Measurements from ENCODE around the gene STPG1. TPM values are rescaled to one million over a fixed set of nuclear protein-coding genes. Genes with fewer than 3 reads are reported as not detected.
A peak's percentile ranks its signal among the peaks of the same experiment; 100 is the strongest.

STPG1 gene
- total RNA-seq, 1 experiment from 2014 or later: 12.8 TPM

GRCh38 chr1:24415334-24415909 is 1.8 kb upstream of the STPG1 start, which contains the start of gene NIPAL3 (continued):
- TF ChIP-seq ATF3 (CRISPR knock-in tag; conservative IDR thresholded peaks at IDR 0.05) (no peak), ZNF396 (CRISPR knock-in tag; IDR thresholded peaks at IDR 0.05; ENCODE audit: borderline replicate concordance) (no peak), IRF2 (CRISPR knock-in tag; IDR thresholded peaks at IDR 0.05; ENCODE audit: borderline replicate concordance, low read depth) (no peak), TEAD4 (CRISPR knock-in tag; IDR thresholded peaks at IDR 0.05) (no peak), ATF2 (CRISPR knock-in tag; IDR thresholded peaks at IDR 0.05; ENCODE audit: borderline replicate concordance, low read depth) (no peak), NFE2L1 (CRISPR knock-in tag; IDR thresholded peaks at IDR 0.05) (no peak), ERG (CRISPR knock-in tag; IDR thresholded peaks at IDR 0.05) (no peak), GRHL2 (CRISPR knock-in tag; IDR thresholded peaks at IDR 0.05; ENCODE audit: insufficient replicate concordance, severe bottlenecking) (no peak), OVOL2 (CRISPR knock-in tag; IDR thresholded peaks at IDR 0.05; ENCODE audit: borderline replicate concordance) (no peak), TCF7 (CRISPR knock-in tag; IDR thresholded peaks at IDR 0.05; ENCODE audit: low read depth) (no peak), ATF6 (CRISPR knock-in tag; IDR thresholded peaks at IDR 0.05) (no peak), CREM (CRISPR knock-in tag; IDR thresholded peaks at IDR 0.05) (no peak), SMAD4 (CRISPR knock-in tag; IDR thresholded peaks at IDR 0.05) (no peak), MXD4 (CRISPR knock-in tag; IDR thresholded peaks at IDR 0.05; ENCODE audit: borderline replicate concordance) (no peak), NFATC4 (CRISPR knock-in tag; IDR thresholded peaks at IDR 0.05) (no peak), NFYB (CRISPR knock-in tag; conservative IDR thresholded peaks at IDR 0.05; ENCODE audit: low read depth) (peak; percentile 92), ARID4B (CRISPR knock-in tag; IDR thresholded peaks at IDR 0.05; ENCODE audit: borderline replicate concordance) (no peak), TP53 (CRISPR knock-in tag; IDR thresholded peaks at IDR 0.05) (no peak), FOXK1 (CRISPR knock-in tag; IDR thresholded peaks at IDR 0.05) (peak; percentile 97), ESRRA (CRISPR knock-in tag; IDR thresholded peaks at IDR 0.05; ENCODE audit: borderline replicate concordance) (no peak), SP1 (CRISPR knock-in tag; conservative IDR thresholded peaks at IDR 0.05) (peak; percentile 69; the same call in 1 of the 2 replicates), USF1 (CRISPR knock-in tag; IDR thresholded peaks at IDR 0.05) (no peak), ZNF121 (CRISPR knock-in tag; IDR thresholded peaks at IDR 0.05) (no peak), E2F1 (CRISPR knock-in tag; IDR thresholded peaks at IDR 0.05) (0 out of 2 replicates have a peak, but pooled peaks have one; percentile 39), EMX1 (CRISPR knock-in tag; IDR thresholded peaks at IDR 0.05) (no peak), HMGXB4 (CRISPR knock-in tag; IDR thresholded peaks at IDR 0.05) (0 out of 2 replicates have a peak, but pooled peaks have one; percentile 43), ZNF416 (CRISPR knock-in tag; IDR thresholded peaks at IDR 0.05) (no peak), ZBTB21 (CRISPR knock-in tag; IDR thresholded peaks at IDR 0.05; ENCODE audit: borderline replicate concordance) (no peak)

All from WTC11 (cell line).